GM12874 (cell line): ENCODE data around the gene VANGL2.

ENCODE experiments used
- CTCF ChIP-seq: IDR thresholded peaks from 2 replicates; pipeline ENCODE4 v1.5.1; 2011; ENCODE audit warnings: low read depth, mild to moderate bottlenecking, control low read depth, low read length, moderate library complexity; ENCODE audit not compliant: insufficient read depth

VANGL2 gene

DNA sequence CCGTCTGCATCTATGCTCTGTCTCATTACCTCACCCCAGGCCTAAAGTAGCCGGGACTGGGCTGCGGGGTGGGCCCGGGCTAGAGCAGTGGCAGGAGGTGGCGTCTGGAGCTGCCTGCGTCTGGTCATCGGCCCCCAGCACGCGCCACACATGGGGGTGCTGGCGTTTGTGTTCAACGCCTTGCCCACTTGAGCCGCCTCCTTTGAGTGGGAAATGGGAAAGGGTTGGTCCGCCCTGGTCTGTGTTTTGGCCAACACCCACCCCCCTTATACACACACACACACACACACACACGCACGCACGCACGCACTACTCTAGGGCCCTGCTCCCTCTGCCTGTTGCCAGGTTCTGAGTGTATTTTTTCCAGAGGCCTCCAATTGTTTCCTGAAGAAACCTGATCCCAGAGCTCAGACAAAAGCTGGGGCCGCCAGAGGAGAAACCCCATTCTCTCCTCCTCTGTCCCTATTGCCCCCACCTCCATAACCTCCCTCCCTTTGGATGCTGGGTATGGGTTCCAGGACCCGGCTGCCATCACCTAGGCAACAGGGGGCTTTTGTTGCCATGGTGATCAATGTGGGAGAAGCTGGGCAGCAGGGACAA lies 10.1 kb downstream of the VANGL2 start:
- no peak for TF ChIP-seq CTCF

DNA sequence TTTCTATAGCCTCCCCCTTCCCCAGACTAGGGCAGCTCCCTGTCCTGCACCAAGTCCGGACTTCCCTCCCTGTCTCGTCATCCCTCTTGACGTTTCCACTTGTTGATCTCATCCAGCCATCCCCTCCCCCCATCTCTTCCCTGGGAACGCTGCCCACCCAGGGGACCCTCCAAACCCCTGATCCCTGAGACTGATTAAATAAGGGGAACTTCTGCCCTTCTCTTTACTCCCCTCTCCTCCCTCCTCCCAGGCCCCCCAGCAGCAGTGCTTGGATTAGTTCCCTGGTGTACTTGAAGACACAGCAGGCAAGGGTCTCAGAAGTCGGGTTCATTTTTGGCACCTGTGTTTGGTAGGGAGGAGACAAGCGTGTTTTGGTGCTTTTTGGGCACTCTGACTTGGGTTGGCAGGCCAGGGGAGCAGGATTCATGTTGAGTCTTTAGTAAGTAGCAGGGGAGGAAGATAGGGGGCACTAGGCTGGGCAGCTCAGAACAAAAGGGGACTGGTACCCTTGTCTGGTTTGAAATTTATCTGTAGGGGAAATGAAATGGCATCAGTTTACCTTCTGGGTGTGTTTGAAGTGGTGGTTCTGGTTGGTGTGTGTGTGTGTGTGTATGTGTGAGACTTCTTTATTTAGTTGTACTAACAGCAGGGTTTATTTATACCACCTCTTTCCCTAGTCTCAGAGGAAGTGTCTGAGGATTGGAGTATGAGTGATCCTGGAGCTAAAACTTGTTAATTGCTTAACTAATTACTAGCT lies 11.1 kb downstream of the VANGL2 start:
- TF ChIP-seq CTCF: no peak

DNA sequence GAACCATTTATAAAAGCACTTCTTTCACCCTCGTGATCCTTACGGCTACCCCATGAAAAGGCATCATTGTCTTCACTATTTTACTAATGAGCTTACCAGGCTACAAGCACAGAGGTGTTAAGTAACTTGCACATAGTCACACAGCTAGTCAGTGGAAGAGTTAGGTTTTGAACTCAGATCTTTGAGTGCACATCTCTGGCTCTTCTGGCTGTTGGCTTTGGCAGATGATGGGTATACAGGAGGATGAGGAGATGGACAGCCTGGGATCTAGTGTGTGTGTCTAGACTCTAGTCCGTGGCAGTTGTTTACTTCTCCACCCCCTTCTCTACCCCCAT lies 11.6 kb downstream of the VANGL2 start:
- TF ChIP-seq CTCF: no peak

DNA sequence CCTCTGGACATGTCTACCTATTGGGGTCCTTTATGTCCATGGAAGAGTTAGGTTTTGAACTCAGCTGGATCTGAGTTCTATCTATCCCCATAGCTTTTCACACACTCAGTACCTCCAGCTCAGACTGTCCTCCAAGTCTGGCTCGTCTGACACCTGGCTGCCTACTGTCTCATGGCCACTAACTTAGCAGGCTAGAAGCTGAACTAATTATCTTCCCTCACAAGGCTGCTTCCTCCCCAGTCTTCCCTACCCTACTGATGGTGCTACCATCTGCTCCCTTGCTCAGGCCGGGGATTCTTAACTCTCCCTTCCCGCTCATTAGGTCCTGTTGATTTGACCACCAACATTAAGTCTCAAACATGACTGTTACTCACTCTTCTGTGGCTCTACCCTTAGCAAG lies 13.4 kb downstream of the VANGL2 start:
- no peak for TF ChIP-seq CTCF

DNA sequence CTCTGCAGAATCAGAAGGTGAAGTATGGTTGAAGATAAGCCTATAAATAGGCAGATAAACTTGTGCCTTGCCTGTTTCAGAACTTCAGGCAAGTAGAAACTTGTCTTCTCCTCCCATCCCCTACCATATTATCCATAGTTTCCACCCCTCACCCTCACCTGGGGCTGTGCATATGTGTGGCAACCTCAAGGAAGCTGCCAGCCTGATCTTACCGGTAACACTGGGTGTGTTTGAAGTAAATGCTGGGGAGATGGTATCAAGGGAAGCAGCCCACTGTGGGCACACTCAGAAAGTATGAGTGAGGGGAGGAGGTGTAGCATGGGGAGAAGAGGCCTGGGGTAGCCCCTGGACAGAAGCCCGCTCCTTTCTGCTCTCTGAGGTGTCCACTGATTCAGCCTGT lies 14.5 kb downstream of the VANGL2 start:
- no peak for TF ChIP-seq CTCF

GRCh38 chr1:160415696-160416290 lies 15.4 kb downstream of the VANGL2 start:
- no peak for TF ChIP-seq CTCF

DNA sequence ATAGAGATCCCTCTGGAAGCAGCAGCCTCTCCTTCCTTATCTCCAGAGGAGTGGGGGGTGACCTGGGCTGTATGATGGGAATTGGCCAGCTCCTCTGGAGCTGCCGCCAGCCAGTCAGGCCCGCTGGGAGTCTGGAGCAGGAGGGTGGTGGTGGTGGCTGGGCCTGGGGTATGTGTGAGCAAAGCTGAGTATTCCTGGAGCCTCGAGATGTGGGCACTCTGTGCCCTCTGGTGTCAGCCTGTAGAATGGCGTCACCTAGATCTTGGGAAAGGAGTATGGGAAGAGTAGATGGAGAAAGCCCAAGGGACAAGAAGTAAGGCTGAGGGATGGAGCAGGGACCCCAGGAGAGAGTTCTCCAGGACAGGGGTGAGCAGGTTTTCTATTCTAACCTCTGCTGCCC lies 16.0 kb downstream of the VANGL2 start:
- peak; percentile 33 for TF ChIP-seq CTCF
